Ureter (tissue), 1 donor: ENCODE results near the gene PPFIA4. TPM values are rescaled to one million over a fixed set of nuclear protein-coding genes. Genes with fewer than 3 reads are reported as not detected.

Experiments
- DNase-seq: peaks from one replicate; pipeline ENCODE4 v3.0.0-alpha.2; 2020; ENCODE audit warnings: low spot score
- total RNA-seq: library from RNA; stranded (reverse); gene quantifications from one replicate; pipeline ENCODE4 v1.2.4, GENCODE V29; 2023
- donor health status: DM: yes; HTN: yes; CAD: no.

Gene PPFIA4
- total RNA-seq, 1 donor from 2014 or later = 2.4 TPM

- no peak for DNase-seq
Measured at GRCh38 chr1:203099805-203100515, 73.7 kb downstream of the PPFIA4 start.

GRCh38 chr1:203100516-203100869 lies 74.2 kb downstream of the PPFIA4 start:
- no peak for DNase-seq

GRCh38 chr1:203101813-203102634 lies 75.7 kb downstream of the PPFIA4 start:
- DNase-seq = no peak

GRCh38 chr1:203103216-203103615 lies 76.9 kb downstream of the PPFIA4 start:
- no peak for DNase-seq

- no peak for DNase-seq
Measured at GRCh38 chr1:203103829-203104495, 77.7 kb downstream of the PPFIA4 start.

- DNase-seq = no peak
Measured at GRCh38 chr1:203104789-203105390, 78.6 kb downstream of the PPFIA4 start.

GRCh38 chr1:203112475-203112874 lies 86.2 kb downstream of the PPFIA4 start:
- no peak for DNase-seq

GRCh38 chr1:203113308-203113707 lies 87.0 kb downstream of the PPFIA4 start:
- no peak for DNase-seq

- no peak for DNase-seq
Measured at GRCh38 chr1:203114202-203114601, 87.9 kb downstream of the PPFIA4 start.

GRCh38 chr1:203116091-203116820 lies 90.0 kb downstream of the PPFIA4 start:
- DNase-seq = no peak

GRCh38 chr1:203117611-203118575 lies 91.6 kb downstream of the PPFIA4 start:
- DNase-seq = peak; percentile 68

GRCh38 chr1:203120325-203121153 lies 94.2 kb downstream of the PPFIA4 start:
- DNase-seq = no peak

GRCh38 chr1:203121186-203122015 lies 95.1 kb downstream of the PPFIA4 start:
- no peak for DNase-seq

GRCh38 chr1:203122159-203122558 lies 95.9 kb downstream of the PPFIA4 start:
- DNase-seq = no peak

- no peak for DNase-seq
Measured at GRCh38 chr1:203124011-203124410, 97.7 kb downstream of the PPFIA4 start.

- DNase-seq = no peak
Measured at GRCh38 chr1:203124546-203125317, 98.4 kb downstream of the PPFIA4 start.

- no peak for DNase-seq
Measured at GRCh38 chr1:203126151-203126865, 100.0 kb downstream of the PPFIA4 start.
